Panc1 (cell line): ENCODE results near the gene UCHL5. TPM values are rescaled to one million over a fixed set of nuclear protein-coding genes. Genes with fewer than 3 reads are reported as not detected.

Experiments
- ATAC-seq: fragments of 200-7000 bp; cut with Tn5 transposase; 2 replicates; pipeline ENCODE4 v1.9.1; 2020; ENCODE audit warnings: mild to moderate bottlenecking, moderate library complexity
- BruUV-seq: library from RNA; stranded (reverse); fragments of 400-500 nt; replicated peaks from 2 replicates; lab custom pipeline; 2021; lab: Mats Ljungman, UMichigan
- CTCF ChIA-PET: fragments of 300-600 bp; sonication (Branson Sonifier 250); formaldehyde crosslinking; loops from one replicate; lab custom pipeline; 2022; ENCODE audit warnings: antibody characterized with exemption; lab: Charles Lee
- POLR2A ChIA-PET: fragments of 300-600 bp; sonication (Branson Sonifier 250); formaldehyde crosslinking; loops from one replicate; lab custom pipeline; 2022; ENCODE audit warnings: antibody characterized with exemption; lab: Charles Lee
- DNase-seq: peaks from one replicate; pipeline ENCODE4 v3.0.0-alpha.2; 2010; ENCODE audit warnings: low read depth, low spot score
- H3K27ac ChIP-seq: 2 replicates; pipeline ENCODE4 v1.5.1; 2011; ENCODE audit warnings: mild to moderate bottlenecking, low read length, inconsistent platforms
- H3K27me3 ChIP-seq: fragments of 200-500 bp; sonication (Bioruptor generic); 2 replicates; pipeline ENCODE4 v1.6.0; 2014; ENCODE audit warnings: low read length, inconsistent platforms; ENCODE audit not compliant: control insufficient read depth, insufficient read depth
- H3K36me3 ChIP-seq: fragments of 200-500 bp; sonication (Bioruptor generic); 2 replicates; pipeline ENCODE4 v1.5.1; 2014; ENCODE audit warnings: inconsistent platforms, mild to moderate bottlenecking, low read length, moderate library complexity; ENCODE audit not compliant: control insufficient read depth, insufficient read depth
- H3K4me1 ChIP-seq: 2 replicates; pipeline ENCODE4 v1.5.1; 2011; ENCODE audit warnings: inconsistent platforms, mild to moderate bottlenecking, low read length, moderate library complexity; ENCODE audit not compliant: control insufficient read depth, insufficient read depth
- H3K4me3 ChIP-seq, 2 experiments: 2 replicates each; pipeline ENCODE4 v1.5.1; 2011 to 2012; ENCODE audit warnings: low read depth in 2 of 2, low read length in 2 of 2, mild to moderate bottlenecking in 2 of 2, inconsistent platforms in 1 of 2, moderate library complexity in 1 of 2
- H3K9me3 ChIP-seq: fragments of 200-500 bp; sonication (Bioruptor generic); 2 replicates; pipeline ENCODE4 v1.5.1; 2014; ENCODE audit warnings: low read depth, mild to moderate bottlenecking, inconsistent platforms, low read length, moderate library complexity; ENCODE audit not compliant: control insufficient read depth, insufficient read depth
- POLR2AphosphoS5 ChIP-seq: IDR thresholded peaks from 2 replicates; pipeline ENCODE4 v1.6.1; 2012; ENCODE audit warnings: mild to moderate bottlenecking, low read depth, low read length, moderate library complexity
- REST ChIP-seq, 2 experiments: IDR thresholded peaks; 2 replicates each; pipeline ENCODE4 v1.6.1; 2011 to 2012; ENCODE audit warnings: low read depth in 2 of 2, control low read depth in 1 of 2, low read length in 1 of 2, mild to moderate bottlenecking in 1 of 2, moderate library complexity in 1 of 2; ENCODE audit not compliant: insufficient read depth in 1 of 2
- SIN3A ChIP-seq: IDR thresholded peaks from 2 replicates; pipeline ENCODE4 v1.6.1; 2012; ENCODE audit warnings: low read depth, mild to moderate bottlenecking, low read length, moderate library complexity, borderline replicate concordance; ENCODE audit not compliant: insufficient read depth
- TCF7L2 ChIP-seq: IDR thresholded peaks from 2 replicates; pipeline ENCODE4 v1.6.1; 2011; ENCODE audit warnings: mild to moderate bottlenecking, low read depth, low read length, inconsistent platforms
- in situ Hi-C: cut with HindIII; loops from 2 replicates; pipeline ENCODE4 v1.10.0; 2016; ENCODE audit warnings: low sequenced_read_pairs, low pct_unique_long_range_greater_than_20kb
- intact Hi-C: fragments of 100-400 bp; cut with micrococcal nuclease; formaldehyde crosslinking; loops from one replicate; pipeline ENCODE4 v1.10.0; 2022; ENCODE audit not compliant: unreplicated experiment
- total RNA-seq: library from RNA; stranded (reverse); gene quantifications from one replicate; pipeline ENCODE4 v1.2.1, GENCODE V29; 2021; ENCODE audit not compliant: unreplicated experiment
- TF ChIP-seq, protein P1 (sequence below): fragments of 450-650 bp; IDR thresholded peaks from 2 replicates; pipeline ENCODE4 v1.5.1; 2017; ENCODE audit warnings: mild to moderate bottlenecking

Gene UCHL5
- total RNA-seq, 1 experiment from 2014 or later = 42.6 TPM

DNA sequence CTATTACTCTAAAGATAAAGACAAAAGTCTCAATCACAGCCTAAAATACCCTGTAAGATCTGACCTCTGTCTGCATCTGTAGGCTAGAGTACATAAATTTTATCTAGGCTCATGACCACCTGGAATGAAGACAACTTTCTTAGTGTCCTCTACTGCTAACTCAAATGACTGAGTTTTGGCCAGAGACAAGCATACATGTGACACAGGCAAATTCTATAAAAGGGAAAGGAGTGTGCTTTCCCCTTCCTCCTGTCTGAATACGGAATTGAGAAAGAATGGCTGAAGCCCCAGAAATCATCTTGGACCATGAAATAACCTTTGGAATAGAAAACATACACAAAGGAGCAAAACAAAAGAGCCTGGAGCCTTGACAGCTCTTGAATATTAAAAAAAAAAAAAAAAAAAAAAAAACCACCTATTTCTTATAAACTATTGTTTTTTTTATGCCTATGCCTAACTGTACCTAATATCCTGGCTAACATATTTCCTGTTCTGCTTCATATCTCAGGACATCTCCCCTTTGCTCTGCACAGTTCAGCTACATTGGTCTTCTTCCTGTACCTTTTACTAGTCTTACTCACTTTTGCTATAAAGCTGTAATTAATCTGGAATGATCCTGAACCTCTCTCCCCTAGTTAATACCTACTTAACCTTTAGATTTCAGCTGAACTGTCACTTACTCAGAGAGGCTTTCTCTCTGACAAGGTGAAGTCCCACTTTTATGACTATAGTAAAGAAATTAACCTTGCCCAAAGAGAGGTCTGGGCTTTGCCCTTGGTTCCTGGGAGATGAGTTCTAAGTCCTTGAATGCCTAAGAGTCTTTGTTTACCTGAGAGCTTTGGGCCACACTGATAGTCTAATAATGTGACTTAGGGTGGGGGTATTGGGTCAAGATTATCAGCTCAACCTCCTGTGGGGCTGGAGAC lies 16.1 kb downstream of the UCHL5 start:
- ATAC-seq (no peak), DNase-seq (no peak)
- Histone ChIP-seq H3K4me1 (no peaks in the 10 kb centered on the region), H3K36me3 (peaks cover 7% of the 10 kb centered on the region), H3K9me3 (no peaks in the 10 kb centered on the region), H3K27ac (no peak overlapping the region), H3K4me3 (no peak overlapping the region), H3K27me3 (no peaks in the 10 kb centered on the region)
- intact Hi-C loops (no loop called here), in situ Hi-C loops (no loop called here)
- BruUV-seq = no TSS peak
- TF ChIP-seq REST (IDR thresholded peaks at IDR 0.05; ENCODE audit: insufficient read depth in 1 of 2, low read depth in 2 of 2, low read length in 1 of 2) (no peak), TCF7L2 (no peak), POLR2AphosphoS5 (no peak), SIN3A (no peak)
- TF ChIP-seq, protein P1, sequence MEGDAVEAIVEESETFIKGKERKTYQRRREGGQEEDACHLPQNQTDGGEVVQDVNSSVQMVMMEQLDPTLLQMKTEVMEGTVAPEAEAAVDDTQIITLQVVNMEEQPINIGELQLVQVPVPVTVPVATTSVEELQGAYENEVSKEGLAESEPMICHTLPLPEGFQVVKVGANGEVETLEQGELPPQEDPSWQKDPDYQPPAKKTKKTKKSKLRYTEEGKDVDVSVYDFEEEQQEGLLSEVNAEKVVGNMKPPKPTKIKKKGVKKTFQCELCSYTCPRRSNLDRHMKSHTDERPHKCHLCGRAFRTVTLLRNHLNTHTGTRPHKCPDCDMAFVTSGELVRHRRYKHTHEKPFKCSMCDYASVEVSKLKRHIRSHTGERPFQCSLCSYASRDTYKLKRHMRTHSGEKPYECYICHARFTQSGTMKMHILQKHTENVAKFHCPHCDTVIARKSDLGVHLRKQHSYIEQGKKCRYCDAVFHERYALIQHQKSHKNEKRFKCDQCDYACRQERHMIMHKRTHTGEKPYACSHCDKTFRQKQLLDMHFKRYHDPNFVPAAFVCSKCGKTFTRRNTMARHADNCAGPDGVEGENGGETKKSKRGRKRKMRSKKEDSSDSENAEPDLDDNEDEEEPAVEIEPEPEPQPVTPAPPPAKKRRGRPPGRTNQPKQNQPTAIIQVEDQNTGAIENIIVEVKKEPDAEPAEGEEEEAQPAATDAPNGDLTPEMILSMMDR = no peak
- POLR2A ChIA-PET = no interaction called here
- CTCF ChIA-PET = no interaction called here

DNA sequence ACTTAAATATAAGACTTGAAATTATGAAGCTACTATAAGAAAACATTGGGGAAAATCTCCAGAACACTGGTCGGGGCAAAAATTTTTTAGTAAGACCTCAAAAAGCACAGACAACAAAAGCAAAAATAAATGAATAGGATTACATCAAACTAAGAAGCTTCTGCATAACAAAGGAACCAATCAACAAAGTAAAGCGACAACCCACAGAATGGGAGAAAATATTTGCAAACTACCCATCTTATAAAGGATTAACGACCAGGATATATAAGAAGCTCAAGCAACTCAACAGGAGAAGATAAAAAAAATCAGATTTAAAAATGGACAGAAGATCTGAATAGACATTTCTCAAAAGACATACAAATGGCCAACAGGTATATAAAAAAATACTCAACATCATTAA lies 19.1 kb downstream of the UCHL5 start:
- intact Hi-C loops = no loop called here
- no peak for ATAC-seq
- TF ChIP-seq POLR2AphosphoS5 = no peak
- no peak for TF ChIP-seq TCF7L2
- TF ChIP-seq REST (IDR thresholded peaks at IDR 0.05; ENCODE audit: insufficient read depth in 1 of 2, low read depth in 2 of 2, low read length in 1 of 2) = no peak
- no peak for TF ChIP-seq SIN3A
- TF ChIP-seq, protein P1 = no peak
- in situ Hi-C loops = no loop called here
- no peaks in the 10 kb centered on the region for H3K9me3 ChIP-seq
- no peaks in the 10 kb centered on the region; the same call in 1 of the 2 replicates for H3K4me1 ChIP-seq
- H3K27me3 ChIP-seq = no peaks in the 10 kb centered on the region
- ChIA-PET CTCF (no interaction called here), POLR2A (interaction anchor here (0.5 kb wide), 1 partner anchor 35 kb away, joined by 3 read pairs; no protein-coding TSS in a partner anchor)
- H3K27ac ChIP-seq = no peak overlapping the region
- no peaks in the 10 kb centered on the region for H3K36me3 ChIP-seq
- DNase-seq = no peak
- no TSS peak for BruUV-seq
- no peak overlapping the region for H3K4me3 ChIP-seq
